ENCODE data around the gene GCSAM.
A peak's percentile ranks its signal among the peaks of the same experiment; 100 is the strongest.

GCSAM gene

DNA sequence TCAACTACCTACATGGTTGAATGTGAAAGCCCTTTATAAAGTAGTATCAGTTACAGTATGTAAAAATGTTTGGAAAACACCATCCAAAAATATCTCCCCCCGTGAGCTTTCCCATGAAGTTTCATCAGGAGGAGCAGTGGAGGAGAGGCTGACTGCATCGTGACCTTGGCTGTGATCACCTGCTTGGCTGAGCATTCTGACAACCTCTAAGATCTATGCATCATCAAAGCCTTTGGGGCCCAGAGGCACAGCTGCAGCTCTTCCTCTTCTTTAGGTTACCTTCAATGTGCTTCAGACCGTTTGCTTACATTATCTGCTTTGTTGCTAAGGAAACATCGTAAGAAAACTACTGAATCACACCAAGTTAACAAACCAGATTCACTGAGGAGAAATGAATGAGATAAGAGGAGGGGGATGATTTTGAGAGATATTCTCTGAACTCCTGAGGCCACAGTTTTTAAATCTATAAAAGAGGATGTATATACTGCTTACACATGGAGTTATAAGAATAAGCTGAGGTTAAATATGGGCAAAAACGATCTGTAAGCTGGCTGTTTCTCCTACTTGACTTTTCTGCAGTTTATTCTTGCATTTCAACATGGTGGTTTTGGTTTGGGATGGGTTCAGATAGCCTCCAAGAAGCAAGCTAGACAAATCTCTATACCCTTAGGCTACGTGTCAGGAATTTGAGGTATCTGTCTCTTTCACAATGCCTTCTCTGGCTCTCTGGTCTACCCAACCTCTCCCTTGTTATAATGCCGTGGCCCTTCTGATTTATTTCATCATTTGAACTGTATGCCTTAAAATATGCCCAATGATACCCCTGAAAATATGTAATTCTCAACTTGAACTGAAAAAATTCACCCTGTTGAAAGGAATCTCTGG lies 4.0 kb downstream of the GCSAM start:
- peak; percentile 88 for DNase-seq

DNA sequence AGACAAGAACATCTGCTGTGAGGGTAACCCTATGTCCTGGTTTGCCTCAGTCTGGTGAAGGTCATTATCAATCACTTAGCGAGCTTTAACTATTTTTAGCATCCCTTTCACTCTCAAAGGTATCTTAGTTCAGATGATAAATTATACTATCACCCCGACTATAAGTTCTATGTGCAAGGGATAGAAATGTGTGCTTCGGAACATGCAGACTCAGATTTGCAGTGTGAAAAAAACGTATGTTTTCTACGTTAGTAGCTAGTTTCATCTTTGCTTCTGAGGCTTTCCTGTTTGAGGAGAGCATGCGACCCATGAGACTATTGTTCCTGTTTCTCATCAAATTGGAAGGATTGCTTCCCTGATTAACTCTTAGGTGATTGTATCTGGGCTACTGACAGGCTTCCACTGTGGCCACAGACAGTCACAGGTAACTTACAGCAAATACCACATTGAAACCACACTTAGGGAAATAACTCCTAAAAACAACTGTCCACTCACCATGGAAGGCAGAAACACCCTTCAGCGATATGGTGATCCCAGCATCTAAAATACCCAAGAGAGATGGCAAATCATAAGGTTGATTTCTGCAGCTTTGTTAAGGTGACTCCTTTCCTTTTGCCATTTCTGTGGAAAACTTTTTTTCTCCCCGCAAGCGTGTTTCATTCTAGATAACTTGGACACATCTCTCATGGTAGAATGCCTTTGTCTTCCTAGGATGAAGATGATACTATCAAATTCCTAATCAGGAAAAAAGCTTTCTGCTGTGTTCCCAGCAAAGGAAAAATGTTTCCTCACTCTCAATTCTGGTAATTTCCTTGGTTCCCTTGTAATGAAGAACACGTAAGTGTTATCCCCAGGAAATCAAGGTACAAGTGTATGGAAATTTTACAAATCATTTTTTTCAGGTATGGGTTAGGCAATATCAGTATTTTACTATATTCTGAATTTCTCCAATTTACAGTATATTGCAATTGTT lies 5.2 kb downstream of the GCSAM start:
- DNase-seq, result peak; percentile 30

DNA sequence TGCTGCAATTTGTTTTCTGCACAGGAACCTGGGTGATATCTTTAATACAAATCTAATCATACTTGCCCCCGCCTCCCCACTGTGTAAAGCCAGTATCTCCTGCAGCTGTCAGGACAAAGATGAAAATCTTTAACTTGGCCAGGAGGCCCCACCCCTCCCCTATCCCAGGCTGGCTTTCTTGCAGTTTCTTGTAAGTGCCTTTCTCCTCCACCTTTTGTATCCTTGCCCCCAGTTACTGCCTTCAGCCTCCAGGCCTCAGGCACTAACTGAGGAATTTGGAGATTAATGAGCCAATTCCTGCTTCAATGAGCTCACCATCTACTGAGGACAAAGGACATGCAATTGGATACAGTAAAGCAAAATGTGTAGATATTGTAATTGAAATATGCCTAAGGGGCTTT lies 6.5 kb downstream of the GCSAM start:
- peak; percentile 34 for DNase-seq

DNA sequence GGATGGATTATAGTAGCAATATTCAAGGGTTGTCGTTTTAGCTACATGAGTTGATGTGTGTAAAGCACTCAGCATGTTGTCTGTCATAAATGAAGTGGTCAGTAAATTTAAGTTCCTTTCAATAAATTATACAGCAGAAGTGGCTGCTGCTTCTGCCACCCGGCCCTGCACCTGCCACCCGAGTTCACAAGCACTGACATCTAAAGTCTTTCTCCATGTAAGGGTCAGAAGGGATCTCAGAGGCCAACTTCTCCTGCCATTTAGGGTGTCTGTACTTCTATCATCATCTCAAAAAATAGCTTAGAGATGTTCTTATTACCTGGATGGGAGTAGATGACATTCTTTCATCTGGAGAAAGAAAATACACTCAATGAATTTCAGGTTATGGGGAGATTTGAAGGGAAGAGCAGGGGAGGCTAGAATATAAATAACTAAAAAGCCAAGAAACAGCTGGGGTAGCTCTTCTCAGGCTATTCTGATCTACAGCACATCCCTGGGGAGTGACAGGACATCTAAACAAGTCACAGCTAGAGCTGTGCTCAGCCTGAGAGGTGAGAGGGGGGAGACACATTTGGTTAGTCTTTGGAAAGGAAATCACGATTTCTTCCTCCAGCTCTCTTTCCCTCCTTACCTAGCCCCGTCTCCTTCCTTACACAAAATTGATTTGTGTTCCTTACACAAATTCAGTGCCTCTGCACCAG lies 8.0 kb downstream of the GCSAM start:
- DNase-seq, result no peak

DNA sequence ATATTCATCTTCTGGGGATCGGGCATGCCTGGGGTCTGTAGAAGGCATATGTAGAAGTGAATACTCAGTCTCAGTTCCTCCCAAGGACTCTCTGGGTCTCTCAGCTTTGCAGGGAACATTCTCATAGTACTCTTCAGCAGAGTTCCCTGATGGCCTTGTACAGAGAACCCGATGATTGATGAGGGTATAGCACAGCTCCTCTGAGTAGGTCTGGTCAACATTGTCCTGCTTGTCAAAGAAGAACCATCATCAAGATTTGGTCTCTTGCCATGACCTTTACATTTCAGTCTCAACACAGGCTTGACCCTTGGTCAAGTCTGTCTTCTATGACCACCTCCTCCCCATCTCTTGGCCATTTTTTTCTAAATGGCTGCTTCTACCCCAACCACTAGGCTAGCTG lies 9.5 kb downstream of the GCSAM start:
- no peak for DNase-seq

DNA sequence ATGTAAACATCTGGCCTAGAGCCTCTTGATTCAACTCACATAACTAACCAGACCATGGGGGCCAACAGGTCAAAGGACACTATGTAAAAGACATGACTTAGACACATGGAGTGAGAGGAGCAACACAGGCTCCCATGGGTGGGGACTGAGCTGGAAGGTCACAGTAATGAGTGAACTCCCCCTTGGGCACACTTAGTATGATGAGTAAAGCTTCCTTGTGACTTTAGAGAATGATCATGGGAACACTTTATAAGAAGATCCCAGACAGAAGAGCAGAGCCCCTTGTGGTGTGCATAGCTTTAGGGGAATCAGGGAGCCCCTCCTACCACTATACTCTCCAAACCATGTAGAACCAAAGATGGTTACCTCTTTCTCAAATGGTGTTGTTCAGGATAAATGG lies 10.2 kb downstream of the GCSAM start:
- DNase-seq, result no peak

DNA sequence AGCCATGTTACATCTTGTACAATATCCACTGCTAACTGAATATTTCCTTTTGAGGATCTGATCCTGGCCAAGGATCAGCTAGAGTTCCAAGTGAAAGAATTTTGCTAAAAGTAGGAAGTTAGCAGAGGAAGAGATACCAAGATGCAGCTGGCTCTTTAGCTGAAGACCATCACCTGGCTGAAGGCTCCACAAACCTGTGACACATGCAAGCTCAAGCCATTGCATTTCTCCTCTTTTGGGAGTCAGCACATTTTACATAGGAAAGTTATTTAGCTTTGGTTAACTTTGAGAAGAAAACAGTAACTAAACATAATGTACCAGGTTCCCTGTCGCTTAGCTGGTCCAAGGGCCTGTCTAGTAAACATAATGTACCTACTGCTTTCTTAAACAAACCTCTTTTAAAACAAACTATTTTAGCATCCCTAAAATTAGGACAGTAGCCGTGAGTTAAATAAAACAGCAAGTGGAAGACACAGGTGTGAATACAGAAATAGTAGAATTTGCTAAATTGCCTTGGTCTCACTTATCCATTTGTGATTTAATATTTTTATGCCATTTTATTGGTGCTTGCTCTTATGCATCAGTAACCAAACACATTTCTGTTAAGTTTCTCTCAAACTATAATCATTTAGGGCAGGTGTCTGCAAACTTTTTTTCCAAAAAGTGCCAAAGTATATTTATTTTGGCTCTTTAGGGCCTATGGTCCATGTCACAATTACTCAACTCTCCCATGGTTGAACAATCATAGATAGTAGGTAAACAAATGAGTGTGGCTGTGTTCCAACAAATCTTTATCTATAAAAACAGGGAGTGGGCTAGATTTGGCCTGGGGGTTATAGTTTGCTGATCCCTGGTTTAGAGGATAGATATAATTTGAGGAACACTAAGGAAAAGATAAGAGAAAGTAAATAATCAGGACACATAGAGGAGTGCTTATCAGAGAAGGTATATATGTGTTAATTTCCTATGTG lies 11.2 kb downstream of the GCSAM start:
- DNase-seq, result no peak

DNA sequence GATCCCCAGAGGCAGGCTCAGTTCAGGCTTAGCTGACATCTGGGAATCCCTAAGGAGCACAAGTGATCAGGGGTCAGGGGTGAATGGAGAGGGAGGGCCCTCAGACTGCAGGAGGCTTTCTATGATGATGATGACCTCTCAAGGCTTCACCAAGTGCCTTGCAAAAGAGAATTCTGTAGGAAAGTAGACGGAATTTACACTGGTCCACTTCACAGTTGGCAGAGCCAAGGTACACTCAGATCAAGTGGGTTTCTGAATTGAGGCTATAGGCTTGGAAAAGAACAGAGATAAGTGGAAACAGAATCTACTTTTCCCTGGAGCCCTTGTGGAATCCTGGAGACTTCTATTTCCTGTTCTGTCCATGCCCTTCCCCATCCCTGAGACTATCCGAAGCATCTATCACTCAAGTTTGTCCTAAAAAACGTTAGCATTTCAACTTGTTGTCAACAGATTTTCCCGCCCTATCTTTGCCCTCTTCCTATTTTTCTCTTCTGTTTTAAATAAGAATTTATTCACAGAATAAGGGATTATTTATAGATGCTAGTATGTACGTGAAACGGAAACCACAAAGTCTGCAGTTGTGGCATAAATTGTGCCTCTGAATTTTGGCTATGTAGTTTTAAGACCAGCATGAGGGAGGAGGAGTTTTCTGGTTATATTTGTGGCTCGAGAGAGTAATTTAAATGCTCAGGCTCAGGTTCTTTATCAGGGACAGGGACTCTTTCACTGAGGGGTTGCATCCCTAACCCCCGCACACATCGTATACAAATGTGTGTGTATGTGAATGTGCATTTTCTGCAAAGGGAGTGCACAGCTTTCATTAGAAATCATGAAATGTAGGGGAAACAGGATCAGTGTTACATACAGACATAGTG lies 12.8 kb downstream of the GCSAM start:
- peak; percentile 38 for DNase-seq

DNA sequence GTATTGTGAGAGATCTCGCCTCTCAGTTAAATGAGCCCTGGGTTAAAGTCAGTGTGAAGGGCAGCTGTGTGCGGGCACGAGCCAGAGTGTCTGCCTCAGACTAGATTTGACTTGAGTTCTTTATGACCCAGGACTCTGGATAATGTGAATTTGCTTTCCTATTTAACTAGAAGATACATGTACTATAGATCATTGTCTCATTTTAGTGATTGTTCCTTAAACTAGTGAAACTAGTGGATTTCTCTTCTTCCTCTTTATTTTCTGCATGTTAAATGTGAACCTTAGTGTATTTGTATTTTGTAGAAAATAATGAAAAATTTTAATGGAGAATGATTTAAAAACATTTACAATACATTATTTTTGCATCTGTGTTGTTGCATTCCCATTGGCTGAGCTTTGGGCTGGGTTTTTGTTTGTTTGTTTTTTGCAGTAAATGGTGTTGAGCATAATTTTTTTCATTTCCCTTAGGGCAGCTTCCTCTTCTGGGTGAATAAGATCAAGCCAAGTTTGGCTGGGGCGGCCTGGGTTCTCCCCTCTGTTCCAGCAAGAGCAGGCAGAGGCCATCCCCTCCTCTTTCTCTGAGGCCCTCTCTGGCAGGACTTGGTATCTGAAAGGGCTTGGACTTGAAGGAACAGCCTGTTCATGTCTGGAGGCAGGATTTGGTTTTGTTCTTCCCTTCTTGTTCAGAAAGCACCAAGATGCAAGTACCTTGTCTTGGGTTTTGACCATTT lies 15.0 kb downstream of the GCSAM start:
- no peak for DNase-seq

DNA sequence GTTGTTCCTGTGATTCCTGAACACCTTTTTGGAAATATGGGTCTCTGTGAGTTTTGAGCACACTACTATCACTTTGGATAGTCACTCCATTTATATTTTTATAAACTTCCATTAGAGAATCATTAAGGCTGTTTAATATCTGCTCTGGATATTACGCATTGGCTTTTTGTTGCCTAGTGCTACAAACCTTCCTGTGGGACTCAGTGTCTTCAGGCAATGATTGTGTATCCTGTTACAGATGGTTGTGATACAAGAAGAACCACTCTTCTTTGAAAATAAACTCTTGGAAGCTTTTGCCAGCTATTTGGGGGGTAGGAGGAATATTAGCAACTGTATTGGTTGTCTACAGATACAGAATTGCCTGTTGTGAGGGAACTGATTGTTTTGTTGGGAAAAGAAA lies 15.6 kb downstream of the GCSAM start:
- DNase-seq, result no peak

DNA sequence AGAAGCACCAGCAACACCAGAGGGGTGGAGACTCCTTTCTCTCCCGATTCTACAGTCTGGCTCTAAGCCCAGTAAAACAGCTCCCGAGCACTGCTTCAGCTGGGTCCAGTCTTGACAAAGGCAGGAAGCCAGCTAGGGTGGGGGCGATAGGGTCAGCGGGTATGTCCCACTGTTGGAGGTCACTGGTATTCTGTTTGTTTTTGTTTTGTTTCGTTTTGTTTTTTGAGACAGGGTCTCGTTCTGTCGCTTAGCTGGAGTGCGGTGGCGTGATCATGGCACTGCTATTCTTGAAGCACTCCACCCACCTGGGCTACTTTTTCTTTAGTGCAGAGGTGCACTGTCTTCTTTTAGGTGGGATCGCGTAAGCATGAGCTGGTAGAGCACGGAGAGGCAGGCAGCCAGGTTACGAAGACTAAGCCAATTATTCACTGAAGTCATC lies 16.3 kb downstream of the GCSAM start:
- no peak for DNase-seq

DNA sequence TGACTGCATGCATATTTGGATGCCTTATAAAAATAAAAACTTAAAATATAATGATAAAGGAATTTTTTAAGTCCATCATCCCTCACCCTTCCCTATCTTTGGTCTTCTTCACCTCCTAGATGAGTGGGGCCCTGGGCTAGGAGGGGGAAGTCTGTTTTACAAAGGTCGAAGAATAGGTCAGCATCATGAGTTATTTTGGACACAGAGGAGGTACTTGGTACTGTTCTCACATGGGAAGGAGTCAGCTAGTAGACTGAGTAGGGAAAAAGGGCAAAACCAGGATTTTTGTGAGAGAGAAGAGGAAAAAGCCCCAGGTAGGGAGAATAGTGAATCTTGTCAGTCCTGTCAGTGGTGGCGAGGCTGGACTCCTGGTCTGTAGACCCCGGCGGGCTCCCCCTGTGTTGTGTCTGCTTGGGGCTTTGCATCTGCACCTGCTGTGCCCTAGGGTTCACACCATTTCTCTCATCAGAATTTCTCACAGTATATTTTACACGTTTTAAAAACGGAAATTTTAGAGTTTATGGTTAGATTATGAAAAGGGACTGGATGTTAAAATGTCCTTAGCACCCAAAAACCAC lies 17.2 kb downstream of the GCSAM start:
- DNase-seq, result no peak

DNA sequence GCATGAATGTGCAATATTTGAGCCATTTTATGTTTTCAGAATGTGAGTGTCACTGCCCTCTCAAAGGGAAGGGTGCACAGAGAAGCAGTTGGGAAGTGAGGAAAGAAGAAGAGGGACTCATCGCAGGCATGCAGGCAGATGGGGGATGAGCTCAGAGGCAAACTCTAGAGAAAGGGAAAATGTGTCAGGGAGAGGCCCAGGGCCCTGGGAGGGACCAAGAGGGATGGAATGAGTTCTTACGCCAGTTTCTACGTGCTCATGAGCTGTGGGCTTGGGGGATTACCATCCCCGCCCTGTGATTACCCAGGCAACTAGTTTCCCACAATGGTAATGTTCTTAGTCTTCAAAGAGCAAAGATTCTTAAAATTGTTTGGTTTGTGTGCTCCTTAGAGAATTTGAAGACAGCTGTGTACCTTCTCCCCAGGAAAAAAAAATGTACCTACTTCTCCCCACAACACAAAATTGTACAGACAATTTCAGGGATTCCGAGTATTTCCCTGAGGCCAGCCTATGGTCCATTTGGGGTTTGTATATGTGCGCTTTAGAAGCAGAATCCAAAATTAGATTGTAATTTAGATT lies 17.8 kb downstream of the GCSAM start:
- DNase-seq, result no peak

DNA sequence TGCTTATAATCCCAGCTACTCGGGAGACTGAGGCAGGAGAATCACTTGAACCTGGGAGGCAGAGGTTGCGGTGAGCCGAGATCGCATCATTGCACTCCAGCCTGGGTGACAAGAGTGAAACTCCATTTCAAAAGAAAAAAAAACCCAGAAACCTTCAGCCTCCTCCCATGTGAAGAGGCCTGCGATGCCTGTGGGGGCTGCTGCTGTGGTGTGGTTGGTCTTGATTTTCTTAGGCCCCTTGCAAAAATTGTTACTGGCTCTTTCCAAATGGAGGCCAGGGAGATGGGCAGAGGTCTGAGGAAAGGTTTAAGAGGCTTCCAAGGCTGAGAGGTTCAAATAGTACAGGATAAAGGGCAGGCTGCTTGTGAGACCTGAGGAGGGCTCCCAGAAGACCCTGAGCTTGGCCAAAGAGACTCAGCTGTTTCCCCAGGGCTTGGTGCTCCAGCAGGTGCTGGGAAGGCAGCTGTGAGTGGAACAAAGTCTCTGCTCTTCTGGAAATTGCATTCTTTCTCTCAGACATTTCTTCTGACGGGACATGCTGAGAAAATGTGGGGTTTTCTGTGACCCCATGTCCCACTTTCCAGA lies 18.4 kb downstream of the GCSAM start:
- no peak for DNase-seq

DNA sequence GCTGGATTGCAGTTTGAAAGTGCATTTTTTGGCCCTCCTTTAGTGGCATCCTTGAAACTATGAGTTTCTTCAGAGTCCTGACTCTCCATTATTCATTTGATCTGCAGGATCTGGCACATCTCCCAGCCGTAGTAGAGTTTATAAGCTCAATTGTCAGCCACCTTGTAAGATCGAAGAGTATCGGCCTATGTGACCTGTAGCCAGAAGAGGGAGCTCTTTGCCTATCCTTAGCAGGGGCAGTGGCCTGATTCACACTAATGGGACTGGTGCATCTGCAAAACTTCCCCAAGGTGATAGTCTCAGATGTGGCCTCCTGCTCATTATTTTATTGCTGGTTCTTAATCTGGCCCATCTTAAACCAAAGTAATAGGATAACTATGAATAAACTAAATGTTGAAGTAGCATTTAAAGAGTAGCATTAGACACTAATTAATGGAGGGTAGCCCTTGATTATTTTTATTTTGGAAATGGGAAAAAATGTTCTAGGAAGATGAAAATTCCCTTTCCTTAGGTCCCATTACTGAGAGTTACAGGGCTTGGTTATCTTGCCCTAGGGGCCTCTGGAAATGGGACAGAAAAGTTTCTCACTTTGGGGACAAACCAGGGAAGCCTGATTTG lies 21.2 kb downstream of the GCSAM start:
- peak; percentile 81 for DNase-seq

DNA sequence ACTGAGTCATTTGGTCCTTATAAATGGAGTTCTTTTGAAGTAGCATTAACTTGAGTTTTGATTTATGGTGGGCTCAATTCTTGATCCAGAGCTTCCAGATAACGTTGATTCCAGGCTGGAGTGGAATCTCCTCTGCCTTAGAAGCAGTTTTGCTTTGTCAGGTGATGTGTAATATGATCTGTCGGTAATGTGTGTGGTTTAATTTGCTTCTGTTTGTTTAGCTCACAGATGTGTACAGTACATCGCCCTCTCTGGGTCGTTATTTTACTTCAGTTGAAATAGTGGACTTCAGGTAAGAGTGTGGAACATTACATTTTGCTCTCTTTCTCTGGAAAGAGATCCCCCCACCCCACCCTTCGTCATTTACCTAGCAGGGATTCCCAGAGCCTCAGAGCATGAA lies 23.7 kb downstream of the GCSAM start:
- DNase-seq, result no peak

DNA sequence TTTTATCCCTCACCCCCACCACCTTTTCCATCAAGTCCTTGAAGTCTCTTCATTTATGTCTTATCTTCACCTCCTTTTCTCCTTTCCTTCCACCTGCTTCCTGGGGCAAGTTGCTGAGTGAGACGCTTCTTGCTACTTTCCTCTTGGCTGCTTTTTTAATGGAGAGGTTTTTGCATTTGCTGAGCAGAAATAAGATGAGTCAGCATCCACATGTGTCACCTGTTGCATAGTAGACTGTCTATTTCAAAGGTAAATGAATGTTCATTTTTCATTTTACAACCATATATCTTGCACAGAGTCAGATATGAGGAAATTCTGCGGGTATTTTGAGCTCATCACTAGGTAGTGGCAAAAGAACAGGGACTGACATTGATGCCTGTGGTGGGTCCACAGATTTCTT lies 28.3 kb downstream of the GCSAM start:
- no peak for DNase-seq

DNA sequence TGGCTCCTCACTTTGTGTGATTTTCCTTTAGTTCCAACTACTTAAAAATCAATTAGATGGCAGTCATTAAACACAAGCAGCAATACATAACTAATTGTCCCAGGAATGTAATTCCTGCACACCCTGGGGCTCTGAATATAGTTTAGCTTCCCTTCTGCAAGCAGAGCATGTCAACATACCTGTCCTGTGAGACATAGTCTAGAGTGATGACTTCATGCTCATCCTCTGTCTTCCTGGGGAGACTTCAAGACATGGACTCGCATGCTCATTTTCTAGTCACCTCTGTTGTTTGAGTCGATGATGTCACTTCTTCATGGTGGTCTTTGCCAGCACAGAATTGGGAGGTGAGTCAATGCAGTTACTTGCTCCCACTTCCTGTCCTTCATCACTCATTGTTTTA lies 31.1 kb downstream of the GCSAM start:
- no peak for DNase-seq

DNA sequence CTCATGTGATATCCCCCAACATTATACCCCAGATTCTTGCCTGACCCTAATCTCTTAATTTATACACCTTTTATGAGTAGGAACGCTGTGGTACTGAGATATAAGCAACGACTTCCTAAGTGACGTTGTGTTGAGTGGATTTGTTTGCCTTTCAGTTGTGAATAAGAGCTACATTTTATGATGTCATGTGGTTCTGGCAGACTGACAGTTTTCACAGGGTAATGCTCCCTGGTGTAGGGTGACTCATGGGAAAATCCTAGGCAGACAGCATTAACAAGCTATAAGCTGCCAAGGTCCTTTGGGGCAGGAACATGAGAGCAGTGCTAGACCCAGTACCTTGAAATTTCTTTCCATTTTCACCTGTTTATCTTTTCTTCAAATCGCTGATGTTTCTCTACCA lies 35.7 kb downstream of the GCSAM start:
- DNase-seq, result no peak

Measured in CD4-positive, alpha-beta T cell treated with Interleukin-17A for 1 hour (primary cell).